Activated CD8-positive, alpha-beta T cell treated with anti-CD3 and anti-CD28 coated beads, Interleukin-2, amount 10 ng/mL, durations not matched to agents 7 days and 5 days (primary cell): ENCODE data around the gene ALPL. TPM values are rescaled to one million over a fixed set of nuclear protein-coding genes. Genes with fewer than 3 reads are reported as not detected.

Experiments
- ATAC-seq: fragments of 150-1000 bp; cut with Tn5 transposase; one replicate; pipeline ENCODE4 v1.10.0; 2021; ENCODE audit warnings: moderate library complexity
- CTCF ChIA-PET: fragments of 350-600 bp; sonication (Branson Sonifier 250); formaldehyde crosslinking; loops from one replicate; lab custom pipeline; 2021; ENCODE audit warnings: antibody characterized with exemption; lab: Charles Lee
- POLR2A ChIA-PET: fragments of 350-600 bp; sonication (Branson Sonifier 250); formaldehyde crosslinking; loops from one replicate; lab custom pipeline; 2021; ENCODE audit warnings: antibody characterized with exemption; lab: Charles Lee
- DNase-seq: peaks from one replicate; pipeline ENCODE4 v3.0.0-alpha.2; 2020
- H3K27ac Mint-ChIP-seq: one replicate; pipeline ENCODE4 v1.8.0; 2021; ENCODE audit warnings: mild to moderate bottlenecking, mixed read lengths
- H3K27me3 Mint-ChIP-seq: one replicate; pipeline ENCODE4 v1.8.0; 2021; ENCODE audit warnings: low read depth, mixed read lengths
- H3K36me3 Mint-ChIP-seq: one replicate; pipeline ENCODE4 v1.8.0; 2021; ENCODE audit warnings: low read depth, mixed read lengths
- H3K4me1 Mint-ChIP-seq: one replicate; pipeline ENCODE4 v1.8.0; 2021; ENCODE audit warnings: low read depth, mixed read lengths
- H3K4me3 Mint-ChIP-seq: one replicate; pipeline ENCODE4 v1.8.0; 2021; ENCODE audit warnings: mild to moderate bottlenecking, mixed read lengths
- H3K9me3 Mint-ChIP-seq: one replicate; pipeline ENCODE4 v1.8.0; 2022; ENCODE audit warnings: mixed read lengths; ENCODE audit not compliant: insufficient read depth
- total RNA-seq, 2 experiments: library from RNA; stranded (reverse); gene quantifications; one replicate each; pipeline ENCODE4 v1.2.3, GENCODE V29; 2021

ALPL gene
- total RNA-seq, 2 experiments from 2014 or later = not detected

DNA sequence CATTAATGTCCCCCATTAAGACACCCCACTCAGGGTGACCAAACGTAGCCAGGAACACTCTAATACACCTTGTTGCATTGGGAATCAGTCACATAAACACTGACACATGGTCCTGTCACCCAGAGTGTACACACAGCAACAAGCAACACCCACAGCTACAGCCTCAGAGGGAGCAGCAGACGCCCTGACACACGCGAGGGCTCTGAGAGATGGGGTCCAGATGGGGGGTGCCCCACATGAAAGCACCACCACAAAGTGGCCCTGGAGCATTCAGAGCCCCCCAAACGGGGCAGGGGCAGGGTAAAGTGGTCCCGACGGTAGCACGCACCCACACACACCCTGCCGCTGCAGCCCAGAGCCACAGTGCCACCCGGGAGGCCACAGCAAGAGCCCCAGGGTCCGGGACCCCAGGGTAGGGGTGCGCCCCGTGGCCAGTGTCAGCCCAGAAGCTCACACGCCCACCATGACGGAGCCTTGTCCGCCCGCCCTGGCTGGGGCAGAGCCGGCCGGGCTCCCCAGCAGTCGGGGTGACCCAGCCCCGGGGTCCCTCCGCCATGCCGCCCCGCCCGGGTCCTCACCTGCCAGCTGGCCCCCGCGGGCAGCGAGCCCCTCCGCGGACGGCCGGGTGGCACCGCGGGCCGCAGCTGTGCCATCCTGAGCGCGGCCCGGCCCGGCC, 112.7 kb downstream of the ALPL start:
- Mint-ChIP-seq H3K4me1 (peaks cover 2% of the 10 kb centered on the region), H3K4me3 (no peak overlapping the region), H3K9me3 (no peaks in the 10 kb centered on the region), H3K36me3 (no peaks in the 10 kb centered on the region), H3K27me3 (peaks cover 20% of the 10 kb centered on the region), H3K27ac (no peak overlapping the region)
- CTCF ChIA-PET = no interaction called here
- ATAC-seq (peak; percentile 25), DNase-seq (no peak)
- POLR2A ChIA-PET = no interaction called here

DNA sequence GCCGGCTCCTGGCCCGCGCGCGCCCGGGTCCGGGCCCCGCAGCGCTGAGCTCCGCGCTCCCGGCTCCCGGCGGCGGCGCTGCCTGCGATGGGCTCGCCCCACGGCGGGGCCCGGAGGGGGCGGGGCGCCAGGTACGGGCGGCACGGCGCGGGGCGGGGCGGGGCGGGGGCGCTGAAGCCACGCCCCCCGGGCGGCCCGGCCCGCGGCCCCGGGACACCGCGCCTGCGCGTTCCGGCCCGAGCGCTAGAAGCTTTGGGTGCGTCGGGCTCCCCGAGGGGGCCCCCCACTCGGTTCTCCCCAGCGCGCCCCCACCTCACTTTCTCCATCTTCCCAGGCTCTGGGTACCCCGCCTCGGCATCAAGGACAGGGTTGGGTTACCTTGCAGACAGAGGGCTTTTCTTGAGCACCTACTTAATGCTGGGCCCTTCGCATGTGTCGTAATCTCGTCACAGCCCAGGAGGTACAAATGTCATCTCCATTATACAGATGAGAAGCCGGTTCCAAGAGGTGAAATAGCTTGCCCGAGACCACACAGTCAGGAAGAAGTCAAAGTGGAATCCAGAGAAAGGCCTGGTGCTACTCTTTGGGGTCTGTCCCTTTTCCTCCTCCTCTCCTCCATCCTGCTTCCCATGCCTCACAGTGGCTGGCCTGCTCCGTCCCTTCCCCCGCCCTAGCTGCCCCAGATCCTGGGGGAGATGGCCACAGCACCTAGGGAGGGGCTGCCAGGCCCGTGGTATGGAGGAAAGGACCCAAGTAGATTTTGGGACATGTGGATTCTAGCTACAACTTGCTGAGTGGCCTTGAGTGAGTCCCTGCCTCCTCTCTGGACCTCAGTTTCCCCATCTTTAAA, 113.5 kb downstream of the ALPL start:
- ChIA-PET POLR2A (interaction anchor here (0.6 kb wide), 1 partner anchor 431 kb away, joined by 4 read pairs; no protein-coding TSS in a partner anchor), CTCF (interaction anchor here (0.9 kb wide), 1 partner anchor 11 kb away, joined by 3 read pairs; no protein-coding TSS in a partner anchor)
- peak overlapping the region; percentile 45 for H3K4me3 Mint-ChIP-seq
- H3K36me3 Mint-ChIP-seq = no peaks in the 10 kb centered on the region
- peaks cover 2% of the 10 kb centered on the region for H3K4me1 Mint-ChIP-seq
- H3K9me3 Mint-ChIP-seq = no peaks in the 10 kb centered on the region
- DNase-seq (peak; percentile 45), ATAC-seq (peak; percentile 81)
- H3K27ac Mint-ChIP-seq = no peak overlapping the region
- H3K27me3 Mint-ChIP-seq = peaks cover 20% of the 10 kb centered on the region

- Mint-ChIP-seq H3K36me3 (no peaks in the 10 kb centered on the region), H3K4me1 (peaks cover 2% of the 10 kb centered on the region), H3K27me3 (peaks cover 18% of the 10 kb centered on the region), H3K4me3 (no peak overlapping the region), H3K9me3 (no peaks in the 10 kb centered on the region), H3K27ac (no peak overlapping the region)
- DNase-seq (no peak), ATAC-seq (no peak)
- CTCF ChIA-PET = interaction anchor here (0.9 kb wide), 1 partner anchor 11 kb away, joined by 3 read pairs; no protein-coding TSS in a partner anchor
- POLR2A ChIA-PET = no interaction called here
Measured at GRCh38 chr1:21623410-21623961, 114.3 kb downstream of the ALPL start.

DNA sequence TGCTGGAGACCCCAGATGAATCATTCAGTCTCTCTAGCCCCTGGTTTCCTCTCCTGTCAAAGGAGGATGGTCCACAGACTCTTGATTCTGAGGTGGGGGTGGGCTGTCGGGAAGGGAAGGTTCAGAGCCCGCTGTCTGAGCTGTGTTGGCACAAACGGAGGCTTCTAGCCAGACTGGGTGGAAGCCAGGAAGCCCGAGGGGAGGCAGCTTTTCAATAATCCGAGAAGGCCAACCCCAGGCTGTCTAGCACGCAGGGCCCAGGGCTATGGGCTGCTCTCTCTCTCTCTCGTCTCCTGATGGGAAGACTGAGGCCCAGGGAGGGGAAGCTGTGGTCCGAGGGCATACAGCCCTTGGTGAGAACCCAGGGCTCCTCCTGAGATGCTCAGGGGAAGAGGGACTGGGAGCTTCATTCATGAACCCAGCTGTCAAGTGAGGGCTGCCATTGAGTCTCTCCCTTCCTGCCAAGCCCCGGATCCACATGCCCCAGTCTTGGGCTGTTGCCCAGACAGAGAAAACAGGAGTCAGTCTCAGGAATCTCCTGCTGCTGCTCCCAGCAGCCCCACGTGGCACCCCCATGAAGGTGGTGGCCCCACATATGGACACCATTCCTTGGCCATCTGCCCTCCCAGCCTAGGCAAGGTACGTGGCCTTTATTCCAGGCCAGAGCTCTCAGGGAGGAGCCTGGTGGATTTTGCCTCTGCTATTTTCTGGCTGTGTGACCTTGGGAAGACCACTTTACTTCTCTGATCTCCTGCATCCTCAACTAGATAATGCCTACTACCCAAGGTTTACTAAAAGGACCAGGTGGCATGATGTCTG, 115.6 kb downstream of the ALPL start:
- H3K4me3 Mint-ChIP-seq = no peak overlapping the region
- DNase-seq (no peak), ATAC-seq (no peak)
- POLR2A ChIA-PET = no interaction called here
- H3K27me3 Mint-ChIP-seq = peaks cover 17% of the 10 kb centered on the region
- CTCF ChIA-PET = no interaction called here
- no peak overlapping the region for H3K27ac Mint-ChIP-seq
- H3K36me3 Mint-ChIP-seq = no peaks in the 10 kb centered on the region
- no peaks in the 10 kb centered on the region for H3K9me3 Mint-ChIP-seq
- H3K4me1 Mint-ChIP-seq = peaks cover 2% of the 10 kb centered on the region

GRCh38 chr1:21625390-21626190, 116.4 kb downstream of the ALPL start:
- Mint-ChIP-seq H3K4me3 (no peak overlapping the region), H3K27ac (no peak overlapping the region), H3K9me3 (no peaks in the 10 kb centered on the region), H3K27me3 (peaks cover 17% of the 10 kb centered on the region), H3K36me3 (no peaks in the 10 kb centered on the region), H3K4me1 (peaks cover 2% of the 10 kb centered on the region)
- no peak for ATAC-seq
- POLR2A ChIA-PET = no interaction called here
- no peak for DNase-seq
- CTCF ChIA-PET = no interaction called here

- ATAC-seq (no peak), DNase-seq (no peak)
- no peak overlapping the region for H3K27ac Mint-ChIP-seq
- CTCF ChIA-PET = no interaction called here
- POLR2A ChIA-PET = no interaction called here
- no peaks in the 10 kb centered on the region for H3K9me3 Mint-ChIP-seq
- H3K36me3 Mint-ChIP-seq = no peaks in the 10 kb centered on the region
- H3K4me1 Mint-ChIP-seq = peaks cover 2% of the 10 kb centered on the region
- H3K4me3 Mint-ChIP-seq = no peak overlapping the region
- H3K27me3 Mint-ChIP-seq = peaks cover 11% of the 10 kb centered on the region
Measured at GRCh38 chr1:21626921-21627339, 117.7 kb downstream of the ALPL start.

Other genes with a start within 250 kb of the ALPL start
- gene ECE1, start 219.0 kb upstream of the ALPL start, total RNA-seq = 10 to 100 TPM; 70.9 to 72.5 TPM
- 1 to 10 TPM; 5.1 to 5.7 TPM for gene NBPF3, start 69.3 kb upstream of the ALPL start, total RNA-seq
- gene RAP1GAP, start 159.9 kb downstream of the ALPL start, total RNA-seq = under 1 TPM in 1 of 2 experiments, not detected in 1; 0.13 TPM